Peyer's patch (tissue), 4 donors: ENCODE data around the gene SUCNR1. TPM values are rescaled to one million over a fixed set of nuclear protein-coding genes. Genes with fewer than 3 reads are reported as not detected.
"Not testable (repeated sequence)": the region's sequence is repeated elsewhere in the genome, so short reads cannot be mapped to it uniquely, and the experiment has no call there.

Source experiments
- DNase-seq, 3 donors: peaks; one replicate each; pipeline ENCODE4 v3.0.0-alpha.2; 2017 to 2019
- H3K27ac ChIP-seq, 4 donors: fragments of 200-600 bp; sonication (generic); one replicate each; pipeline ENCODE4 v1.5.1; 2016 to 2019
- H3K27me3 ChIP-seq, 2 donors: fragments of 200-600 bp; sonication (generic); one replicate each; pipeline ENCODE4 v1.5.1; 2019
- H3K36me3 ChIP-seq, 3 donors: fragments of 200-600 bp; sonication (generic); one replicate each; pipeline ENCODE4 v1.5.1; 2016 to 2019
- H3K4me1 ChIP-seq, 4 donors: fragments of 200-600 bp; sonication (generic); one replicate each; pipeline ENCODE4 v1.5.1; 2016 to 2019
- H3K4me3 ChIP-seq, 4 donors: fragments of 200-600 bp; sonication (generic); 1 replicate in 3 of 4; 2 replicates in 1 of 4; pipeline ENCODE4 v1.5.1; 2016 to 2019; ENCODE audit warnings: mild to moderate bottlenecking in 1 of 4
- H3K9me3 ChIP-seq, 4 donors: fragments of 200-600 bp; sonication (generic); one replicate each; pipeline ENCODE4 v1.5.1; 2016 to 2019; ENCODE audit warnings: mild to moderate bottlenecking in 1 of 4
- POLR2A ChIP-seq, 2 donors: fragments of 450-650 bp; IDR thresholded peaks; one replicate each; pipeline ENCODE4 v1.5.1; 2017; ENCODE audit warnings: antibody characterized with exemption in 2 of 2, mild to moderate bottlenecking in 2 of 2, moderate library complexity in 2 of 2
- total RNA-seq, 4 donors: library from RNA; depleted of rRNA; stranded (reverse); fragments of >200 nt; gene quantifications; one replicate each; pipeline ENCODE4 v1.1.0, GENCODE V29; 2016
- TF ChIP-seq, protein P1 (sequence below), 6 experiments: fragments of 450-650 bp in 4 of 6; fragments of 200-600 bp in 2 of 6; sonication (generic) in 1 of 6; IDR thresholded peaks; one replicate each; pipeline ENCODE4 v1.5.1; 2017 to 2019; ENCODE audit warnings: antibody characterized with exemption in 6 of 6, mild to moderate bottlenecking in 3 of 6, moderate library complexity in 1 of 6

SUCNR1 gene
- total RNA-seq, 4 donors from 2014 or later: 0.35 to 1.3 (median 0.57) TPM; not detected in 1

DNA sequence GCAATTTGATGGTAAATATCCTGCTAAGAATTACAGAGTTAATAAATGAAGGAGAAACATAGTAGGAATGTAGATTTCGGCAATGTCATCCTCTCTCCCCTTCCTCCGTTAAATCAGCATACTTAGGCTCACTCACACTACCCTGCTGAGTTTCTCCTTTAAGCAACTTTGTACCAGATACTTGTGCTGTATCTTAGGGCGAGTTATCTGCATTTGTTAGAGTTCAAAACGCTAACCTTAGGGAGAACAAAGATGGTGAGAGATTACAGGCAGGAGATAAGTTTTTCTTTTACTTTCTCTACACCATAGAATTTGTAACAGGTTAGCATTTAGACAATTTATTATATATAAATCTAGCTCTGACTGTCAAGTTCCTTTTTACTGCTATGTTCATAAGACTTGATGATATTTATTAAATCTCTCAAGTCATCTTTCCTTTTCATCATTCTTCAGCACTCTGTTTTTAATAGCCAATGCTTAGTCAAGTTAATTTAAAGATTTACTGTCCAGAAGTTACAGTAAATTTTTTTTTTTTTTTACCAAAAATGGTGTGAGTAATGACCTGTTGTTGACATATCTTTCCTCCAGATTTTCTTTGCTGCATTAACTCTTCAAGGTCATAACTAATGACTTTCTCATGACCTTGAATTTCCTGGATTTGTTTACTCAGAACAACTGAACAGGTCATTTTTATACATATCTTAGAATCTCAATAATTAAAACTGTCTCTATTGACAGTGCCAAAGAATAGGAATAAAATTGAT, 22.2 kb downstream of the SUCNR1 start:
- H3K27me3 ChIP-seq: no peaks in the 10 kb centered on the region
- H3K9me3 ChIP-seq: no peaks in the 10 kb centered on the region
- no peak for DNase-seq
- no peaks in the 10 kb centered on the region for H3K36me3 ChIP-seq
- no peak for TF ChIP-seq POLR2A (IDR thresholded peaks at IDR 0.05)
- TF ChIP-seq, protein P1, sequence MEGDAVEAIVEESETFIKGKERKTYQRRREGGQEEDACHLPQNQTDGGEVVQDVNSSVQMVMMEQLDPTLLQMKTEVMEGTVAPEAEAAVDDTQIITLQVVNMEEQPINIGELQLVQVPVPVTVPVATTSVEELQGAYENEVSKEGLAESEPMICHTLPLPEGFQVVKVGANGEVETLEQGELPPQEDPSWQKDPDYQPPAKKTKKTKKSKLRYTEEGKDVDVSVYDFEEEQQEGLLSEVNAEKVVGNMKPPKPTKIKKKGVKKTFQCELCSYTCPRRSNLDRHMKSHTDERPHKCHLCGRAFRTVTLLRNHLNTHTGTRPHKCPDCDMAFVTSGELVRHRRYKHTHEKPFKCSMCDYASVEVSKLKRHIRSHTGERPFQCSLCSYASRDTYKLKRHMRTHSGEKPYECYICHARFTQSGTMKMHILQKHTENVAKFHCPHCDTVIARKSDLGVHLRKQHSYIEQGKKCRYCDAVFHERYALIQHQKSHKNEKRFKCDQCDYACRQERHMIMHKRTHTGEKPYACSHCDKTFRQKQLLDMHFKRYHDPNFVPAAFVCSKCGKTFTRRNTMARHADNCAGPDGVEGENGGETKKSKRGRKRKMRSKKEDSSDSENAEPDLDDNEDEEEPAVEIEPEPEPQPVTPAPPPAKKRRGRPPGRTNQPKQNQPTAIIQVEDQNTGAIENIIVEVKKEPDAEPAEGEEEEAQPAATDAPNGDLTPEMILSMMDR (IDR thresholded peaks at IDR 0.05): no peak
- no peaks in the 10 kb centered on the region for H3K4me1 ChIP-seq
- H3K27ac ChIP-seq: no peak overlapping the region
- H3K4me3 ChIP-seq: no peak overlapping the region

DNA sequence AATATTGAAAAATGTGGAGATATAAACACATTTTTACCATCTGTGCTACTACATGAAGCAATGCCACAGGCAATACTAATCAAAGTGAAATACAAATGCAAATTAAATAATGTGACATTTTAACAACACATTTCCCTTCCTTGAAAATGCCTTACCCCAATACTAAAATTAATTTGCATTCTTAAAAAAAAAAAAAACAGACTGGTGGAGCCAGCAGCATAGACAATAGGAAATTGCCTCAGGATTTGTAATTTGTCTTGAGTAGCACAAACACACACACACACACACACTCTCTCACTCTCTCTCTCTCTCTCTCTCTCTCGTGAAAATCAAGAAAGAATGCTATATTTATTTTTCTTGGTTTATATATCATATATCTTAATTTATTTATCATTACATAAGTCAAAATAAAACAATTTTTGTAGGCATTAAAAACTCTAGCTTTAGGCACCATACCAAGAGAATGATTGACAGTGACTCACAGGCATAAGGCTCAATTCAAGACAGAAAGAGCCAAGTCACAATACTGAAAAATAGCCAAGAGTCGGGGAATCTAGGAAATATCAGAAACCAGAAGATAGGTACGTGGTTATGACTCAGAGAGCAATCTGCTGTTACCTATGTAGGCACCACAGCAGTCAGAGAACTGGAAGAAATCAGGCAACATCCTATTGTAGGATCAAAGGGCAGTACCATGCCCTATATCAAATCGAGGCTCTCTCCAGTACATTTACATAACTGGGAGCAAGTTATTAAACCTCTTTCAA, 23.0 kb downstream of the SUCNR1 start:
- Histone ChIP-seq H3K4me3 (no peak overlapping the region), H3K27ac (no peak overlapping the region), H3K27me3 (no peaks in the 10 kb centered on the region), H3K4me1 (peaks cover 0 to 4% (median 0%) of the 10 kb centered on the region in 4 donors), H3K9me3 (no peaks in the 10 kb centered on the region), H3K36me3 (no peaks in the 10 kb centered on the region)
- TF ChIP-seq POLR2A (IDR thresholded peaks at IDR 0.05): no peak
- TF ChIP-seq, protein P1 (IDR thresholded peaks at IDR 0.05): no peak
- no peak for DNase-seq

DNA sequence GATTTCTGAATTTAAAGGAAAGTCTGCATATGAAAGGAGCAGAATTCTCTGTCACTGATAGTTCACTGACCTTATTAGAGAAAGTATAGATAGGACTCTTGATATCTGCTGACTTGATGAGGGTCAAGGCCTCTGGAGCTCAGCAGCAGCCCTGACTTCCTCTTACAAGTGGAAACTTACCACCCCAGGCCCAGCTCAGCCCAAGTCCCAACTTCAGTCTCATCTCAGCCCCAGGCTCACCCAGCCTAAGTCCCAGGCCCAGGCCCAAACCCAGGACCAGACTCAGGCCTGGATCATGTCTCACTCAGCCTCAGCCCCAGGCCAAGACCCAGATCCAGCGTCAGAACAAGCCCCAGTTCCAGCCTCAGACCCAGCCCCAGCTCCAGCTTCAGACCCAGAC, 24.7 kb downstream of the SUCNR1 start:
- peaks cover 0 to 12% (median 0%) of the 10 kb centered on the region in 4 donors for H3K4me1 ChIP-seq
- not testable (repeated sequence) for H3K9me3 ChIP-seq, H3K4me3 ChIP-seq, H3K36me3 ChIP-seq, H3K27ac ChIP-seq, DNase-seq, H3K27me3 ChIP-seq

DNA sequence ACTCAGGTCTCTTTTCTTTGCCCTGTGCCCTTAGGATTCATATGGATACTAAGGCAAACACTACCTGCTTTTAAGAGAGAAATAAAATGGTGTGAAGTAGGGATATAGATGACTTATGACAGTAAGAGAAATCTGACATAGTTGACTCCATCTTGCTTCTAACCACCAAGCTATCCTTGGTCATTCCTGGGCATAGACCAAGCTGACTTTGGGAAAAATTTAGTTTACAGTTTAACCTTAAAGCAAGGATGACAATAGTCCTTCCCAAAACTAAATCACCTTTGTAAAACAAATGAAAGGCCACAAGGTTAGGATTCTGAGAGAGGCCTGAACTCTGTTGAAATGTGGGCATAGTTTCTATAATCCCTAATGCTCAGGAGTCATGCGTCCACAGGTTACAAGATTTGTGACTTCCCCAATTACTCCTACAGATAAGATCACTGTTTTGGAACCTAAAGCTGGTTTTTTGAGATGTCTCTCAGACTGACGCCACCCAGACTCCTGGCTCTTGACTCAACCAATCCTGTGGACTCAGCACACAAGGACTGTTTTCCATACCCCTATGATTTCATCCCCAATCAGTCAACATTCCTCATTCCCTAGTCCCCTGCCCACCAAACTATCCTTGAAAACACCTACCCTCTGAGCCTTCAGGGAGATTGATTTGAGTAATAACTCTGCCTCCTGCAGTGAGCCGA, 25.3 kb downstream of the SUCNR1 start:
- H3K4me1 ChIP-seq: peaks cover 0 to 17% (median 0%) of the 10 kb centered on the region in 4 donors
- not testable (repeated sequence) for H3K36me3 ChIP-seq, H3K9me3 ChIP-seq, H3K4me3 ChIP-seq, H3K27ac ChIP-seq, H3K27me3 ChIP-seq, DNase-seq

DNA sequence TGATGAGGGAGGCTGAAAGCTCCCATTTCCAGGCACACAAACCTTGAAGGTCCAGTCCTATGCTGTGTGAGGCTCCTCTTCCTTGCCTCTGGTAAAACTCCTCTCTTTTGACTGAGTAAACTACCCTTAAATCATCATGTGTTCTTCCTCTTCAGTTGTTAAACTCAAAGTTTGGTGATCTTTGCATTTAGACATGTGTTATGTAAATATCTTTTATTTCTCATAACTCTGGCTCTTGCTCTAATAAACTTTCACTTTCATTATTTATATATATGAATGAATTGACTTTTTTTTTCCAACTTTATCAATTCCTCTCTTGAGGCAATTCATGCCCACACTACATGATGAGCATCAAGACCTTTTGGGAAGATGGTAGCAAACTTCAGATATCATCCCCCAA, 26.6 kb downstream of the SUCNR1 start:
- peaks cover 0 to 23% (median 0%) of the 10 kb centered on the region in 4 donors for H3K4me1 ChIP-seq
- H3K27me3 ChIP-seq: no peaks in the 10 kb centered on the region
- DNase-seq: no peak
- no peaks in the 10 kb centered on the region for H3K36me3 ChIP-seq
- no peak for TF ChIP-seq POLR2A (IDR thresholded peaks at IDR 0.05)
- TF ChIP-seq, protein P1 (IDR thresholded peaks at IDR 0.05): no peak
- no peak overlapping the region for H3K4me3 ChIP-seq
- H3K9me3 ChIP-seq: no peaks in the 10 kb centered on the region
- no peak overlapping the region for H3K27ac ChIP-seq

DNA sequence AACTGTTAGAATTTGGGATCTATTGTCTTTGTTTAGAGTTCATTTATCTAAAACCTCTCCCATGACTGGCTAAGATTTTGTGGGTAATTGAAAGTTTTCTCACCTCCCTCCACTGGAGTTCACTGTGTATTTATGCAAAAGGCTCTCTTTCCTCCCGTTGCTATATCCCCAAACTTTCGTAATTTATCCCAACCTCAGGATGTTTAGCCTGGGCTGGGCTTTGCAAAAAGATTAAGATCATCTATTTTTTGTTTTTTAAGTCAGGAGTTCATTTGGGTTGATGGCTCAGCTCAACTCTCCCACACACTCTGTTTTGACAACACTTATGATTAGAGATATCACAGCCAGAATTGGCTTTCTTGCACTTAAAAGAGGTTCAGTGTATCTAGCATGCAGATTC, 27.0 kb downstream of the SUCNR1 start:
- no peak overlapping the region for H3K27ac ChIP-seq
- H3K4me1 ChIP-seq: peaks cover 0 to 23% (median 0%) of the 10 kb centered on the region in 4 donors

More for the DNA sequence above, 27.0 kb downstream of the SUCNR1 start:
- DNase-seq: no peak
- no peaks in the 10 kb centered on the region for H3K9me3 ChIP-seq
- no peaks in the 10 kb centered on the region for H3K27me3 ChIP-seq
- no peak overlapping the region for H3K4me3 ChIP-seq
- H3K36me3 ChIP-seq: no peaks in the 10 kb centered on the region
- no peak for TF ChIP-seq POLR2A (IDR thresholded peaks at IDR 0.05)
- TF ChIP-seq, protein P1 (IDR thresholded peaks at IDR 0.05): no peak
